CD4-positive, alpha-beta T cell (primary cell): ENCODE results near the gene PAN2. TPM values are rescaled to one million over a fixed set of nuclear protein-coding genes. Genes with fewer than 3 reads are reported as not detected.
"Not testable (repeated sequence)": the region's sequence is repeated elsewhere in the genome, so short reads cannot be mapped to it uniquely, and the experiment has no call there.

Experiments used
- ATAC-seq: fragments of 200-7000 bp; cut with Tn5 transposase; one replicate; pipeline ENCODE4 v1.10.0; 2022; ENCODE audit warnings: mild to moderate bottlenecking; ENCODE audit not compliant: poor library complexity
- CTCF ChIA-PET: fragments of 350-600 bp; sonication (Branson Sonifier 250); formaldehyde crosslinking; loops from one replicate; lab custom pipeline; 2021; ENCODE audit warnings: antibody characterized with exemption, inconsistent platforms; lab: Charles Lee
- POLR2A ChIA-PET: fragments of 350-600 bp; sonication (Branson Sonifier 250); formaldehyde crosslinking; loops from one replicate; lab custom pipeline; 2021; ENCODE audit warnings: antibody characterized with exemption, inconsistent platforms; lab: Charles Lee
- DNase-seq, 14 experiments: peaks; one replicate each; pipeline ENCODE4 v3.0.0-alpha.2; 2013 to 2020; ENCODE audit warnings: mixed read lengths in 2 of 14
- H3K27ac ChIP-seq, 2 donors: one replicate each; pipeline versions ENCODE4 v1.5.1 to v1.7.0; 2013; ENCODE audit warnings: low read length in 2 of 2, low read depth in 1 of 2, mild to moderate bottlenecking in 1 of 2
- H3K27me3 ChIP-seq, 2 experiments: 1 replicate in 1 of 2; 2 replicates in 1 of 2; pipeline versions ENCODE4 v1.6.1 to v1.7.0; 2013; ENCODE audit warnings: low read length in 2 of 2, control low read depth in 1 of 2, mild to moderate bottlenecking in 1 of 2, moderate library complexity in 1 of 2; ENCODE audit not compliant: insufficient read depth in 2 of 2, control insufficient read depth in 1 of 2
- H3K36me3 ChIP-seq: one replicate; pipeline ENCODE4 v1.6.1; 2013; ENCODE audit warnings: low read length, control low read depth; ENCODE audit not compliant: insufficient read depth
- H3K4me1 ChIP-seq: one replicate; pipeline ENCODE4 v1.6.1; 2013; ENCODE audit warnings: low read length, control low read depth; ENCODE audit not compliant: insufficient read depth
- H3K4me3 ChIP-seq: one replicate; pipeline ENCODE4 v1.5.1; 2013; ENCODE audit warnings: mild to moderate bottlenecking, low read length, moderate library complexity
- H3K9me3 ChIP-seq, 2 experiments: 1 replicate in 1 of 2; 2 replicates in 1 of 2; pipeline versions ENCODE4 v1.6.1 to v1.7.0; 2013; ENCODE audit warnings: low read length in 2 of 2, mild to moderate bottlenecking in 2 of 2, control low read depth in 1 of 2, moderate library complexity in 1 of 2; ENCODE audit not compliant: control insufficient read depth in 1 of 2, insufficient read depth in 1 of 2
- H3K27ac Mint-ChIP-seq: one replicate; pipeline ENCODE4 v1.8.0; 2020; ENCODE audit warnings: mixed read lengths
- H3K27me3 Mint-ChIP-seq: one replicate; pipeline ENCODE4 v1.8.0; 2021; ENCODE audit warnings: mixed read lengths
- H3K36me3 Mint-ChIP-seq: one replicate; pipeline ENCODE4 v1.8.0; 2021; ENCODE audit warnings: low read depth, mixed read lengths
- H3K4me1 Mint-ChIP-seq: one replicate; pipeline ENCODE4 v1.8.0; 2021; ENCODE audit warnings: low read depth, mixed read lengths
- H3K4me3 Mint-ChIP-seq: one replicate; pipeline ENCODE4 v1.8.0; 2020; ENCODE audit warnings: mild to moderate bottlenecking, mixed read lengths
- H3K9me3 Mint-ChIP-seq: one replicate; pipeline ENCODE4 v1.8.0; 2020; ENCODE audit warnings: mixed read lengths
- intact Hi-C, 2 experiments: fragments of 100-400 bp; cut with DNase I in 1 of 2; cut with micrococcal nuclease in 1 of 2; formaldehyde crosslinking; loops; one replicate each; pipeline versions ENCODE4 v1.15.1 to v1.9.0; 2023 to 2025; cut with DNase I, micrococcal nuclease
- total RNA-seq, 174 experiments: library from RNA in 2 of 174; stranded (reverse) in 2 of 174; gene quantifications; one replicate each; pipeline ENCODE4 v1.2.3 and lab custom pipeline; 2021 to 2026
- TF ChIP-seq, protein P1 (sequence below): fragments of 200-600 bp; IDR thresholded peaks from one replicate; pipeline ENCODE4 v1.8.0; 2022; ENCODE audit warnings: antibody characterized with exemption, mild to moderate bottlenecking

The PAN2 gene
- total RNA-seq, 2 experiments from 2014 or later = 104 to 107 TPM

DNA sequence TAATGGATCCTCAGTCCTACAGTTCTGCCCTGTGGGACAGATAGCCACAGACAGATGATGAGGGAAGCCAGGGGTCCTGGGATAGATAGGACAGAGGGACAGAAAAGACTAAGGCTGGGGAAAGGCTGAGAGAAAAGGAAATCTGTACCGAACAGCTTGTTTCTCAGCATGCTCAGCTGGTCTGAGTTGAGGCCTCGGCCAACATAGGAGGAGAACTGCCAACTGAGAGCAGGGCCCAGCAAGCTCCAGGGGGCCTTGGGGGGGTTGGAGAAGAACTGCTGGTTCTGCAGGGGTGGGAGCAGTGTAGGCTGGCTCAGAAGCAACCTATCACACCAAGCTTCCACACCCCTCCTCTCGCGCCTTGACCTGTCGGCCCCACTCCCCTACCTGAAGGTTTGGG lies 15.0 kb upstream of the PAN2 start:
- H3K9me3 Mint-ChIP-seq = no peaks in the 10 kb centered on the region
- ChIA-PET POLR2A (interaction anchor here (0.7 to 2.7 kb wide), 2 partner anchors 10 to 11 kb away, joined by 3 to 15 read pairs; partner anchors contain the start of genes IL23A and STAT2), CTCF (no interaction called here)
- DNase-seq (no peak), ATAC-seq (no peak)
- no peak overlapping the region for H3K27ac Mint-ChIP-seq
- peaks cover 68% of the 10 kb centered on the region for H3K36me3 Mint-ChIP-seq
- no peaks in the 10 kb centered on the region for H3K9me3 ChIP-seq
- H3K4me3 Mint-ChIP-seq = no peak overlapping the region
- H3K27me3 Mint-ChIP-seq = no peaks in the 10 kb centered on the region
- no peak overlapping the region for H3K27ac ChIP-seq
- no peaks in the 10 kb centered on the region for H3K4me1 ChIP-seq
- TF ChIP-seq, protein P1, sequence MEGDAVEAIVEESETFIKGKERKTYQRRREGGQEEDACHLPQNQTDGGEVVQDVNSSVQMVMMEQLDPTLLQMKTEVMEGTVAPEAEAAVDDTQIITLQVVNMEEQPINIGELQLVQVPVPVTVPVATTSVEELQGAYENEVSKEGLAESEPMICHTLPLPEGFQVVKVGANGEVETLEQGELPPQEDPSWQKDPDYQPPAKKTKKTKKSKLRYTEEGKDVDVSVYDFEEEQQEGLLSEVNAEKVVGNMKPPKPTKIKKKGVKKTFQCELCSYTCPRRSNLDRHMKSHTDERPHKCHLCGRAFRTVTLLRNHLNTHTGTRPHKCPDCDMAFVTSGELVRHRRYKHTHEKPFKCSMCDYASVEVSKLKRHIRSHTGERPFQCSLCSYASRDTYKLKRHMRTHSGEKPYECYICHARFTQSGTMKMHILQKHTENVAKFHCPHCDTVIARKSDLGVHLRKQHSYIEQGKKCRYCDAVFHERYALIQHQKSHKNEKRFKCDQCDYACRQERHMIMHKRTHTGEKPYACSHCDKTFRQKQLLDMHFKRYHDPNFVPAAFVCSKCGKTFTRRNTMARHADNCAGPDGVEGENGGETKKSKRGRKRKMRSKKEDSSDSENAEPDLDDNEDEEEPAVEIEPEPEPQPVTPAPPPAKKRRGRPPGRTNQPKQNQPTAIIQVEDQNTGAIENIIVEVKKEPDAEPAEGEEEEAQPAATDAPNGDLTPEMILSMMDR = no peak
- no peak overlapping the region for H3K4me3 ChIP-seq
- intact Hi-C loops = no loop called here
- H3K4me1 Mint-ChIP-seq = no peaks in the 10 kb centered on the region
- peaks cover 78% of the 10 kb centered on the region for H3K36me3 ChIP-seq
- H3K27me3 ChIP-seq = no peaks in the 10 kb centered on the region

DNA sequence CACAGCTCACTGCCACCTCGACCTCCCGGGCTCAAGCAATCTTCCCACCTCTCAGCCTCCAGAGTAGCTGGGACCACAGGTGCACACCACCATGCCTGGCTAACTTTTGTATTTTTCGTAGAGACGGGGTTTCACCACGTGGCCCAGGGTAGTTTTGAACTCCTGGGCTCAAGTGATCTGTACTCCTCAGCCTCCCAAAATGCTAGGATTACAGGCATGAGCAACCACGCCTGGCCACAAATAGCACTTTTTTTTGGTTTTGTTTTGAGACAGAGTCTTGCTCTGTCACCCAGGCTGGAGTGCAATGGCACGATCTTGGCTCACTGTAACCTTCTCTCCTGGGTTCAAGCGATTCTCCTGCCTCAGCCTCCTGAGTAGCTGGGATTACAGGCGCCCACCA lies 13.5 kb upstream of the PAN2 start:
- peaks cover 81% of the 10 kb centered on the region for H3K36me3 ChIP-seq
- H3K27me3 Mint-ChIP-seq, H3K4me1 ChIP-seq, DNase-seq, H3K9me3 Mint-ChIP-seq, H3K27ac ChIP-seq, H3K4me1 Mint-ChIP-seq, ATAC-seq, H3K9me3 ChIP-seq, H3K27me3 ChIP-seq, intact Hi-C loops, H3K4me3 Mint-ChIP-seq, H3K4me3 ChIP-seq, H3K27ac Mint-ChIP-seq: not testable (repeated sequence)
- ChIA-PET POLR2A (interaction anchor here (1.2 to 2.7 kb wide), 3 partner anchors 8 to 31 kb away, joined by 5 to 15 read pairs (median 6); partner anchors contain the start of genes CNPY2, IL23A and STAT2), CTCF (interaction anchor here (0.8 to 1.5 kb wide), 8 partner anchors 10 to 121 kb away, joined by 3 to 8 read pairs (median 4); partner anchors contain the start of genes CNPY2, PAN2, SPRYD4 and STAT2)
- peaks cover 81% of the 10 kb centered on the region for H3K36me3 Mint-ChIP-seq

DNA sequence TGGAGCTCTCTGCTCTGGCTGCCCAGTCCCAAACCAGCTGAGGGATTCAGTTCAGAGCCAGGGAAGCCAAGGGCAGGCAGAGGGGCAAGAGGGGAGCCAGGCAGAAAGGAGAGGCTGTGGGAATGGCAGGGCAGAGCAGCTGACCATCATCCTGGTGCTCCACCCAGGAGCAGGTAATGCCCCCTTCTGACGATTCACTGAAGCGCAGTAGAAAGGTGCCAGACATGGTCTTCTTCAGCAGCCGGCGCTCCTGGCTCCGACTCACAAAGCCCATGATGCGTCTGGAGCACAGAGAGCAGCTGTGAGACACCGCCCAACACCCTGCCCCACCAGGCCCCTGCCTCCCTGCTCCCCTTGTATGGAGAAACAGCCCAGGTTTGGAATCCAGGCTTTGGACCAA lies 12.9 kb upstream of the PAN2 start:
- H3K27ac ChIP-seq = no peak overlapping the region
- TF ChIP-seq, protein P1 = no peak
- DNase-seq (peak in 4 of 14 experiments; percentile 14 to 54 (median 30)), ATAC-seq (no peak)
- Mint-ChIP-seq H3K9me3 (no peaks in the 10 kb centered on the region), H3K4me3 (no peak overlapping the region), H3K27me3 (no peaks in the 10 kb centered on the region), H3K4me1 (peaks cover under 1% of the 10 kb centered on the region), H3K36me3 (peaks cover 81% of the 10 kb centered on the region), H3K27ac (no peak overlapping the region)
- ChIA-PET CTCF (interaction anchor here (0.8 to 1.5 kb wide), 8 partner anchors 9 to 122 kb away, joined by 3 to 8 read pairs (median 4); partner anchors contain the start of genes CNPY2, PAN2, SPRYD4 and STAT2), POLR2A (interaction anchor here (1.2 to 2.7 kb wide), 3 partner anchors 8 to 31 kb away, joined by 5 to 15 read pairs (median 6); partner anchors contain the start of genes CNPY2, IL23A and STAT2)
- peaks cover under 1% of the 10 kb centered on the region for H3K4me1 ChIP-seq
- intact Hi-C loops = no loop called here
- no peaks in the 10 kb centered on the region for H3K9me3 ChIP-seq
- no peak overlapping the region for H3K4me3 ChIP-seq
- peaks cover 78% of the 10 kb centered on the region for H3K36me3 ChIP-seq
- H3K27me3 ChIP-seq = no peaks in the 10 kb centered on the region

DNA sequence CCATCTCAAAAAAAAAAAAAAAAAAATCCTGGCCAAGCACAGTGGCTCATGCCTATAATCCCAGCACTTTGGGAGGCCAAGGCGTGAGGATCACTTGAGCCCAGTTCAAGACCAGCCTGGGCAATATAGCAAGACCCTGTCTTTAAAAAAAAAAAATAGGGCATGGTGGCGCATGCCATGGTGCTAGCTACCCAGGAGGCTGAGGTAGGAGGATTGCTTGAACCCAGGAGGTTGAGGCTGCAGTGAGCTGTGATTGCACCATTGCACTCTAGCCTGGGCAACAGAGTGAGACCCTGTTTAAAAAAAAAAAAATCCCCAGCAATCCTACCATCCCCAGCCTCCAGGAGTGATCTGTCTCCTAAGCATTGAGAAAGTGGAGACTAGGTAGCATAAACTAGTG lies 8.5 kb upstream of the PAN2 start:
- H3K36me3 ChIP-seq = peaks cover 52% of the 10 kb centered on the region
- Mint-ChIP-seq H3K36me3 (peaks cover 66% of the 10 kb centered on the region), H3K27ac (peak overlapping the region; percentile 5), H3K4me1 (peaks cover 39% of the 10 kb centered on the region)
- H3K9me3 Mint-ChIP-seq, intact Hi-C loops, H3K9me3 ChIP-seq, H3K4me3 ChIP-seq, H3K27me3 Mint-ChIP-seq, H3K27ac ChIP-seq, ATAC-seq, H3K27me3 ChIP-seq, H3K4me3 Mint-ChIP-seq, DNase-seq: not testable (repeated sequence)
- ChIA-PET POLR2A (interaction anchor here (1.0 to 4.3 kb wide), 4 partner anchors 9 to 82 kb away, joined by 3 to 33 read pairs (median 6); partner anchors contain the start of genes CNPY2 and STAT2), CTCF (interaction anchor here (0.8 to 1.3 kb wide), 3 partner anchors 16 to 122 kb away, joined by 3 to 4 read pairs (median 3); partner anchors contain the start of gene STAT2)
- peaks cover 37% of the 10 kb centered on the region for H3K4me1 ChIP-seq
